HepG2 (cell line): ENCODE results near the gene SC5D. TPM values are rescaled to one million over a fixed set of nuclear protein-coding genes. Genes with fewer than 3 reads are reported as not detected.

Experiments used
- ATAC-seq: fragments of 200-7000 bp; cut with Tn5 transposase; 3 replicates; pipeline ENCODE4 v1.9.1; 2020; ENCODE audit warnings: mild to moderate bottlenecking, moderate library complexity
- BruUV-seq: library from RNA; stranded (reverse); fragments of 400-500 nt; replicated peaks from 2 replicates; lab custom pipeline; 2021; lab: Mats Ljungman, UMichigan
- CTCF ChIA-PET: fragments of 300-600 bp; formaldehyde crosslinking; extraction: SDS; loops from one replicate; lab custom pipeline; 2021; ENCODE audit warnings: low total read pairs, inconsistent platforms, low intra/inter-chr PET ratio; lab: Yijun Ruan, JAX
- POLR2A ChIA-PET: fragments of 350-600 bp; sonication (Branson Sonifier 250); formaldehyde crosslinking; loops from one replicate; lab custom pipeline; 2020; ENCODE audit warnings: antibody characterized with exemption, inconsistent platforms; lab: Yijun Ruan, JAX
- DNase-seq: peaks from one replicate; pipeline ENCODE4 v3.0.0-alpha.2; 2015; ENCODE audit warnings: low spot score
- FAIRE-seq: peaks from 3 replicates; lab custom pipeline; 2011; peaks lifted over from hg19 to GRCh38; lab: Jason Lieb, UNC
- H2AFZ ChIP-seq: one replicate; pipeline ENCODE4 v1.6.1; 2011; ENCODE audit warnings: low read length, inconsistent platforms
- H3K27ac ChIP-seq: fragments of 300-600 bp; 3 replicates; pipeline ENCODE4 v1.8.0; 2011; ENCODE audit warnings: mixed run types, mild to moderate bottlenecking, mixed read lengths, low read length, inconsistent platforms; ENCODE audit not compliant: insufficient read depth; ENCODE audit errors: extremely low read length
- H3K27me3 ChIP-seq, 2 experiments: fragments of 200-600 bp in 1 of 2; 2 replicates in 1 of 2; 3 replicates in 1 of 2; pipeline versions ENCODE4 v1.6.0 to v1.8.0; 2011; ENCODE audit warnings: low read length in 2 of 2, mild to moderate bottlenecking in 2 of 2, moderate library complexity in 2 of 2, inconsistent platforms in 1 of 2; ENCODE audit not compliant: insufficient read depth in 2 of 2, control insufficient read depth in 1 of 2
- H3K36me3 ChIP-seq, 2 experiments: fragments of 200-600 bp in 1 of 2; replicated peaks in 1 of 2; 2 replicates in 1 of 2; 3 replicates in 1 of 2; pipeline versions ENCODE4 v1.5.1 to v1.8.0; 2011; ENCODE audit warnings: low read length in 2 of 2, inconsistent platforms in 1 of 2; ENCODE audit not compliant: insufficient read depth in 2 of 2, control insufficient read depth in 1 of 2
- H3K4me1 ChIP-seq: 2 replicates; pipeline ENCODE4 v1.5.1; 2012; ENCODE audit warnings: low read length, inconsistent platforms; ENCODE audit not compliant: insufficient read depth
- H3K4me2 ChIP-seq: 2 replicates; pipeline ENCODE4 v1.6.0; 2011; ENCODE audit warnings: low read depth, low read length, inconsistent platforms
- H3K4me3 ChIP-seq, 3 experiments: fragments of 200-600 bp in 1 of 3; sonication (generic), shearing (Covaris generic) in 1 of 3; replicated peaks in 1 of 3; 2 replicates each; pipeline ENCODE4 v1.5.1; 2011 to 2016; ENCODE audit warnings: low read length in 3 of 3, inconsistent platforms in 2 of 3, low read depth in 2 of 3, mild to moderate bottlenecking in 2 of 3, control low read depth in 1 of 3, mixed read lengths in 1 of 3; ENCODE audit not compliant: insufficient read depth in 1 of 3
- H3K79me2 ChIP-seq: one replicate; pipeline ENCODE4 v1.6.1; 2011; ENCODE audit warnings: low read length, inconsistent platforms; ENCODE audit not compliant: insufficient read depth
- H3K9ac ChIP-seq: 2 replicates; pipeline ENCODE4 v1.6.0; 2011; ENCODE audit warnings: mild to moderate bottlenecking, low read depth, low read length, inconsistent platforms; ENCODE audit not compliant: insufficient read depth
- H3K9me3 ChIP-seq: 2 replicates; pipeline ENCODE4 v1.5.1; 2012; ENCODE audit warnings: mild to moderate bottlenecking, low read length
- H4K20me1 ChIP-seq: 2 replicates; pipeline ENCODE4 v1.6.0; 2011; ENCODE audit warnings: inconsistent platforms, mild to moderate bottlenecking, low read length, moderate library complexity; ENCODE audit not compliant: insufficient read depth
- ELF4 ChIP-seq: sonication (generic); formaldehyde crosslinking; IDR thresholded peaks from 2 replicates; pipeline ENCODE4 v1.5.0; 2020; ENCODE audit warnings: missing genetic modification reagents, mild to moderate bottlenecking, moderate library complexity, borderline replicate concordance
- FIP1L1 ChIP-seq: fragments of 200-400 bp; formaldehyde crosslinking; IDR thresholded peaks from 2 replicates; pipeline ENCODE4 v1.6.1; 2018; ENCODE audit warnings: low read depth, mild to moderate bottlenecking, low read length, moderate library complexity, borderline replicate concordance; ENCODE audit not compliant: insufficient read depth
- FOXA3 ChIP-seq: IDR thresholded peaks from 2 replicates; pipeline ENCODE4 v1.6.1; 2016; ENCODE audit warnings: missing genetic modification reagents, missing compliant biosample characterization
- NCOA1 ChIP-seq: sonication (generic); formaldehyde crosslinking; IDR thresholded peaks from 2 replicates; pipeline ENCODE4 v1.9.0; 2021; ENCODE audit warnings: missing genetic modification reagents
- NRL ChIP-seq: sonication (generic); formaldehyde crosslinking; IDR thresholded peaks from 2 replicates; pipeline ENCODE4 v1.5.0; 2020; ENCODE audit warnings: missing genetic modification reagents, mild to moderate bottlenecking, moderate library complexity, borderline replicate concordance
- PHF5A ChIP-seq: IDR thresholded peaks from one replicate; pipeline ENCODE4 v1.6.1; 2018; ENCODE audit warnings: low read depth, missing genetic modification reagents; ENCODE audit not compliant: unreplicated experiment
- PLRG1 ChIP-seq: fragments of 450-650 bp; conservative IDR thresholded peaks from 2 replicates; pipeline ENCODE4 v1.6.1; 2016
- REST ChIP-seq, 2 experiments: IDR thresholded peaks; 2 replicates each; pipeline ENCODE4 v1.6.1; 2011 to 2012; ENCODE audit warnings: low read length in 2 of 2, borderline replicate concordance in 1 of 2, low read depth in 1 of 2, mild to moderate bottlenecking in 1 of 2, moderate library complexity in 1 of 2
- SIN3A ChIP-seq: IDR thresholded peaks from 2 replicates; pipeline ENCODE4 v1.6.1; 2011; ENCODE audit warnings: low read depth, mild to moderate bottlenecking, control low read depth, low read length, borderline replicate concordance
- SMAD3 ChIP-seq: sonication (generic); formaldehyde crosslinking; IDR thresholded peaks from 2 replicates; pipeline ENCODE4 v1.4.0; 2020; ENCODE audit warnings: missing genetic modification reagents
- SOX6 ChIP-seq, 2 experiments: fragments of 450-650 bp in 1 of 2; sonication (generic) in 1 of 2; formaldehyde crosslinking in 1 of 2; IDR thresholded peaks; 2 replicates each; pipeline versions ENCODE4 v1.4.0 to v1.6.1; 2017 to 2020; ENCODE audit warnings: antibody characterized with exemption in 1 of 2, mild to moderate bottlenecking in 1 of 2, missing genetic modification reagents in 1 of 2
- TRIM24 ChIP-seq: sonication (generic); formaldehyde crosslinking; IDR thresholded peaks from 2 replicates; pipeline ENCODE4 v1.8.0; 2022; ENCODE audit warnings: mild to moderate bottlenecking, missing genetic modification reagents
- ZFP37 ChIP-seq: sonication (generic); formaldehyde crosslinking; IDR thresholded peaks from 2 replicates; pipeline ENCODE4 v1.4.0; 2020; ENCODE audit warnings: missing genetic modification reagents, borderline replicate concordance
- ZNF124 ChIP-seq: sonication (generic); formaldehyde crosslinking; IDR thresholded peaks from 2 replicates; pipeline ENCODE4 v1.4.0; 2020; ENCODE audit warnings: missing genetic modification reagents
- ZNF263 ChIP-seq: sonication (generic); formaldehyde crosslinking; IDR thresholded peaks from 2 replicates; pipeline ENCODE4 v1.4.0; 2020; ENCODE audit warnings: missing genetic modification reagents
- ZNF501 ChIP-seq: sonication (generic); formaldehyde crosslinking; IDR thresholded peaks from 2 replicates; pipeline ENCODE4 v1.5.1; 2020; ENCODE audit warnings: mild to moderate bottlenecking, moderate library complexity, missing genetic modification reagents
- ZNF510 ChIP-seq: sonication (generic); formaldehyde crosslinking; IDR thresholded peaks from 2 replicates; pipeline ENCODE4 v1.4.0; 2020; ENCODE audit warnings: low read depth, mild to moderate bottlenecking, missing genetic modification reagents
- ZNF512 ChIP-seq: sonication (generic); formaldehyde crosslinking; IDR thresholded peaks from 2 replicates; pipeline ENCODE4 v1.4.0; 2020; ENCODE audit warnings: mild to moderate bottlenecking, missing genetic modification reagents
- ZNF691 ChIP-seq: sonication (generic); formaldehyde crosslinking; IDR thresholded peaks from 2 replicates; pipeline ENCODE4 v1.4.0; 2020; ENCODE audit warnings: missing genetic modification reagents, low read depth, mild to moderate bottlenecking, borderline replicate concordance
- WGBS: methylation state at CpG from one replicate; pipeline ENCODE4 v1.1.6; 2017; ENCODE audit warnings: low lambda C conversion rate; 5-methylcytosine and 5-hydroxymethylcytosine counted together
- in situ Hi-C: cut with HindIII; loops from 2 replicates; pipeline ENCODE4 v1.10.0; 2017; ENCODE audit warnings: low pct_unique_long_range_greater_than_20kb; ENCODE audit not compliant: extremely low pct_ligation_motif_present
- intact Hi-C: fragments of 100-400 bp; cut with micrococcal nuclease; formaldehyde crosslinking; loops from one replicate; pipeline ENCODE4 v1.10.0; 2022; ENCODE audit not compliant: unreplicated experiment
- polyA plus RNA-seq, 8 experiments: library from polyadenylated mRNA; depleted of rRNA in 3 of 8; stranded (reverse) in 7 of 8; unstranded in 1 of 8; fragments of >200 nt; fragmentation: Illumina TruSeq in 4 of 8; extraction: Trizol in 4 of 8; gene quantifications; 2 replicates each; pipeline versions ENCODE4 v1.2.1 to v1.2.3, GENCODE V29; 2011 to 2016; ENCODE audit warnings: low read depth in 4 of 8, missing spikeins in 1 of 8, mixed read lengths in 1 of 8; ENCODE audit not compliant: insufficient read depth in 1 of 8
- total RNA-seq, 5 experiments: library from RNA; depleted of rRNA; stranded (reverse); fragments of >200 nt; fragmentation: Illumina TruSeq; extraction: Trizol; gene quantifications; 2 replicates each; pipeline ENCODE4 v1.2.3, GENCODE V29; 2016; ENCODE audit warnings: low read depth in 1 of 5

SC5D gene
- total and polyA plus RNA-seq, 2 of the 13 experiments (the other 11 are each of a cell fraction or from before 2014, with no cell fraction given): 84.4 to 155 TPM

DNA sequence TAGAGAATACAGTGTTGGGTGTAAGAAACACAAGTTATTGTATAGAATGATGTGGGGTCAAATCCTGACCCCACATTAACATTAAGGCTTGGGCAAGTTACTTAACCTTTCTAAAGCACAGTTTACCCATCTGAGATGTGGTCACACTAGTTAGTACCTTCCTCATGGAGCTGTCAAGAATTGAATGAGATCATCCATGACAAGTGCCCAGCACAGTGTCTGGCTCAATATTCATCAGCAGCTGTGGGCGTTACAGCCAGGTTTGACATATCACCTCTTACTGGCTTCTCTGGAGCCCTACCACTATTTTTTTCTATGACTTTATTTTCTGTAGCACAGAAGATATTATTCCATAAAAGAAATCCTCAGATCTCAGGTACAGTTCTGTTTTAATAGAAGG, 57.2 kb downstream of the SC5D start:
- no TSS peak for BruUV-seq
- H3K4me1 ChIP-seq: peaks cover 2% of the 10 kb centered on the region; the same call in 1 of the 2 replicates
- H3K4me3 ChIP-seq: no peak overlapping the region
- H3K27ac ChIP-seq: no peak overlapping the region
- FAIRE-seq (no peak), DNase-seq (no peak), ATAC-seq (no peak)
- no peak overlapping the region for H2AFZ ChIP-seq
- POLR2A ChIA-PET: no interaction called here
- no peak overlapping the region for H3K4me2 ChIP-seq
- TF ChIP-seq ZNF501 (no peak), PHF5A (CRISPR knock-in tag) (no peak), TRIM24 (CRISPR knock-in tag) (no peak), FIP1L1 (no peak), ZFP37 (CRISPR knock-in tag) (no peak), SMAD3 (CRISPR knock-in tag) (no peak), REST (IDR thresholded peaks at IDR 0.05; ENCODE audit: borderline replicate concordance in 1 of 2, low read depth in 1 of 2, low read length in 2 of 2) (no peak), SOX6 (IDR thresholded peaks at IDR 0.05) (no peak), SOX6 (CRISPR knock-in tag; IDR thresholded peaks at IDR 0.05) (no peak), ZNF512 (no peak), PLRG1 (no peak), FOXA3 (CRISPR knock-in tag) (no peak), NRL (no peak), ZNF263 (CRISPR knock-in tag) (no peak), ZNF691 (CRISPR knock-in tag) (no peak), ELF4 (no peak), ZNF124 (no peak), NCOA1 (CRISPR knock-in tag) (no peak), ZNF510 (CRISPR knock-in tag) (no peak), SIN3A (no peak)
- H3K9ac ChIP-seq: no peak overlapping the region
- in situ Hi-C loops (no loop called here), intact Hi-C loops (no loop called here)
- H3K9me3 ChIP-seq: no peaks in the 10 kb centered on the region
- 58% methylated on average over 1 of the region's 1 CpG for WGBS
- peaks cover 0 to 40% of the 10 kb centered on the region in 2 experiments; a peak in 3 of 5 replicates for H3K27me3 ChIP-seq
- H3K36me3 ChIP-seq: no peaks in the 10 kb centered on the region
- no peaks in the 10 kb centered on the region for H4K20me1 ChIP-seq
- CTCF ChIA-PET: no interaction called here
- H3K79me2 ChIP-seq: no peaks in the 10 kb centered on the region
